Chondrocyte (in vitro differentiated cells): ENCODE data around the gene VARS1. TPM values are rescaled to one million over a fixed set of nuclear protein-coding genes. Genes with fewer than 3 reads are reported as not detected.
"Not testable (repeated sequence)": the region's sequence is repeated elsewhere in the genome, so short reads cannot be mapped to it uniquely, and the experiment has no call there.

Experiments
- DNase-seq: peaks from one replicate; pipeline ENCODE4 v3.0.0; 2021; ENCODE audit warnings: mixed read lengths, low spot score
- H3K27ac Mint-ChIP-seq: one replicate; pipeline ENCODE4 v1.8.0; 2021; ENCODE audit warnings: mild to moderate bottlenecking, moderate library complexity, mixed read lengths; ENCODE audit not compliant: unreplicated experiment
- H3K27me3 Mint-ChIP-seq: 2 replicates; pipeline ENCODE4 v1.8.0; 2021; ENCODE audit warnings: low read depth, mixed read lengths
- H3K36me3 Mint-ChIP-seq: 2 replicates; pipeline ENCODE4 v1.8.0; 2021; ENCODE audit warnings: low read depth, mixed read lengths
- H3K4me1 Mint-ChIP-seq: 2 replicates; pipeline ENCODE4 v1.8.0; 2021; ENCODE audit warnings: low read depth, mild to moderate bottlenecking, mixed read lengths
- H3K4me3 Mint-ChIP-seq: one replicate; pipeline ENCODE4 v1.8.0; 2021; ENCODE audit warnings: mild to moderate bottlenecking, moderate library complexity, mixed read lengths; ENCODE audit not compliant: unreplicated experiment
- H3K9me3 Mint-ChIP-seq: 2 replicates; pipeline ENCODE4 v1.8.0; 2021; ENCODE audit warnings: low read depth, mixed read lengths
- long read RNA-seq: library from polyadenylated mRNA; stranded (forward); transcript quantifications from one replicate; pipeline ENCODE4 v2.0.0, GENCODE V29; 2021
- total RNA-seq: library from RNA; stranded (reverse); gene quantifications from 3 replicates; pipeline ENCODE4 v1.2.1, GENCODE V29; 2021
- TF ChIP-seq, protein P1 (sequence below): fragments of 200-600 bp; sonication (generic); IDR thresholded peaks from 2 replicates; pipeline ENCODE4 v1.5.0; 2021; ENCODE audit warnings: antibody characterized with exemption, mild to moderate bottlenecking, moderate library complexity

Gene VARS1
- total RNA-seq: 71.1 to 101 TPM (median 71.9 TPM) in 3 replicates
- long read RNA-seq, full-length matches to known transcripts: 118 of 213 reads
- long read RNA-seq, partial matches to known transcripts: 66 of 213 reads
- long read RNA-seq, other reads (novel, unspliced or antisense): 29 of 213 reads

DNA sequence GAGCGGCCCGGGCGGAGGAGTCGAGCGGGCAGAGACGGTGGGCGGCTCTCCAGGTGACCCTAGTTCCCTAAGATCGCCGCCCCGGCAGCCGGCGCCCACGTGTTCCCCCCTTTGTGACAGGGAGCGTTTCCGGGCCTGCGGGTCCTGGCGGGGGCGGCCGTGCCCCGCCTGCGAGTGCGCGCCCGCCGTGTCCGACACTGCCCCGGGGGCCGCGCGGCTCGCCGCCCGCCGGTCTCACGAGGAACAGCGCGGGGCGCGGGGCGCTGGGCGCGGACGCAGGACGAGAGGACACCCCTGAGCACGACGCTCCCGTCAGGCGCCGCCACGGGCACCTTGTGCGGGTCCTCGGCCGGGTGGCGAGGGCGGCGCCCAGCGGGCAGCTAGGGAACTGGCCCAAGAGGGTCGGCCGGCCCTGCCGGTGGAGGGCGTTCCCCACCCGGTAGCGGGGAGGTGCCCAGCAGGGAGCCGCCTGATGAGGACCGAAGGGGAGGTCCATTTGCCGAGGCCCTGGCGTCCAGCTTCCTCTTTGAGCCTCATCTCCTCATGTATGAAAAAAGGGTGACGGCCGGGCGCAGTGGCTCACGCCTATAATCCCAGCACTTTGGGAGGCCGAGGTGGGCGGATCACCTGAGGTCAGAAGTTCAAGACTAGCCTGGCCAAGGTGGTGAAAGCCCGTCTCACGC lies at the start of gene VARS1:
VARS1 (minus strand) TSS at position 137 of the 683 bp plus-strand sequence. CDS start 535 bp downstream, outside the sequence.
- TF ChIP-seq, protein P1, sequence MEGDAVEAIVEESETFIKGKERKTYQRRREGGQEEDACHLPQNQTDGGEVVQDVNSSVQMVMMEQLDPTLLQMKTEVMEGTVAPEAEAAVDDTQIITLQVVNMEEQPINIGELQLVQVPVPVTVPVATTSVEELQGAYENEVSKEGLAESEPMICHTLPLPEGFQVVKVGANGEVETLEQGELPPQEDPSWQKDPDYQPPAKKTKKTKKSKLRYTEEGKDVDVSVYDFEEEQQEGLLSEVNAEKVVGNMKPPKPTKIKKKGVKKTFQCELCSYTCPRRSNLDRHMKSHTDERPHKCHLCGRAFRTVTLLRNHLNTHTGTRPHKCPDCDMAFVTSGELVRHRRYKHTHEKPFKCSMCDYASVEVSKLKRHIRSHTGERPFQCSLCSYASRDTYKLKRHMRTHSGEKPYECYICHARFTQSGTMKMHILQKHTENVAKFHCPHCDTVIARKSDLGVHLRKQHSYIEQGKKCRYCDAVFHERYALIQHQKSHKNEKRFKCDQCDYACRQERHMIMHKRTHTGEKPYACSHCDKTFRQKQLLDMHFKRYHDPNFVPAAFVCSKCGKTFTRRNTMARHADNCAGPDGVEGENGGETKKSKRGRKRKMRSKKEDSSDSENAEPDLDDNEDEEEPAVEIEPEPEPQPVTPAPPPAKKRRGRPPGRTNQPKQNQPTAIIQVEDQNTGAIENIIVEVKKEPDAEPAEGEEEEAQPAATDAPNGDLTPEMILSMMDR: peak; percentile 88
- H3K4me1 Mint-ChIP-seq: peaks cover 25% of the 10 kb centered on the region
- no peaks in the 10 kb centered on the region for H3K27me3 Mint-ChIP-seq
- H3K27ac Mint-ChIP-seq: peak within 1 kb of the TSS; percentile 100
- H3K9me3 Mint-ChIP-seq: no peaks in the 10 kb centered on the region
- peaks cover 7% of the 10 kb centered on the region for H3K36me3 Mint-ChIP-seq
- H3K4me3 Mint-ChIP-seq: peak within 1 kb of the TSS; percentile 99
- peak; percentile 96 for DNase-seq

DNA sequence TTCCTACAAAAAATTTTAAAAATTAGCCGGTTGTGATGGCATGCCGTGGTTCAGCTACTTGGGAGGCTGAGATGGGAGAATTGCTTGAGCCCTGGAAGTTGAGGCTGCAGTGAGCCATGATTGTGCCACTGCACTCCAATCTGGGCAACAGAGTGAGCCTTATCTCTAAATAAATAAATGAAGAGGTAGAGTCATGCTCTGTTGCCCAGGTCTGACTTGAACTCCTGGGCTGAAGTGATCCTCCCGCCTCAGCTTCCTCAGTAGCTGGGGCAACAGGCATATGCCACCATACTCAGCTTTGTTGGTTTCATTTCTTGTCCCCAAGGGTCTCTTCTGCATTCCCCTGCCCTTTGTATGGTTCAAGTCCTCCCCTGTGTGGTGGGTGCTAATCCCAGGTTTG lies 49.0 kb upstream of the VARS1 start:
- no peaks in the 10 kb centered on the region for H3K27me3 Mint-ChIP-seq

DNA sequence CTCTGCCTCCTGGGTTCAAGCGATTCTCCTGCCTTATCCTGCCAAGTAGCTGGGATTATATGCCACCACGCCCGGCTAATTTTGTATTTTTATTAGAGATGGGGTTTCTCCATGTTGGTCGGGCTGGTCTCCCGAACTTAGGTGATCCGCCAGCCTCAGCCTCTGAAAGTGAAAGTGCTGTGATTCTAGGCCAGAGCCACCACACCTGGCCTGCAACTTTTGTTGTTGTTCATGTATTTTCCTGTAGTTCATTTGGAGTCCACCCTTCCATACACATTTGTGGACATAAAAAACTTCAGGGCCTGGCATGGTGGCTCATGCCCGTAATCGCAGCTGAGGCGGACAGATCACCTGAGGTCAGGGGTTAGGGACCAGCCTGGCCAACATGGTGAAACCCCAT lies 46.5 kb upstream of the VARS1 start:
- H3K4me3 Mint-ChIP-seq: no peak overlapping the region
- H3K36me3 Mint-ChIP-seq: peaks cover 19% of the 10 kb centered on the region
- peaks cover 18% of the 10 kb centered on the region for H3K4me1 Mint-ChIP-seq
- no peaks in the 10 kb centered on the region for H3K9me3 Mint-ChIP-seq
- no peak for DNase-seq
- H3K27me3 Mint-ChIP-seq: no peaks in the 10 kb centered on the region
- H3K27ac Mint-ChIP-seq: peak overlapping the region; percentile 49
- TF ChIP-seq, protein P1: no peak

More for the DNA sequence above, 49.0 kb upstream of the VARS1 start:
- Mint-ChIP-seq H3K36me3 (peaks cover 5% of the 10 kb centered on the region), H3K4me1 (peaks cover under 1% of the 10 kb centered on the region), H3K27ac (no peak overlapping the region), H3K4me3 (no peak overlapping the region), H3K9me3 (no peaks in the 10 kb centered on the region)
- no peak for DNase-seq
- TF ChIP-seq, protein P1: no peak

DNA sequence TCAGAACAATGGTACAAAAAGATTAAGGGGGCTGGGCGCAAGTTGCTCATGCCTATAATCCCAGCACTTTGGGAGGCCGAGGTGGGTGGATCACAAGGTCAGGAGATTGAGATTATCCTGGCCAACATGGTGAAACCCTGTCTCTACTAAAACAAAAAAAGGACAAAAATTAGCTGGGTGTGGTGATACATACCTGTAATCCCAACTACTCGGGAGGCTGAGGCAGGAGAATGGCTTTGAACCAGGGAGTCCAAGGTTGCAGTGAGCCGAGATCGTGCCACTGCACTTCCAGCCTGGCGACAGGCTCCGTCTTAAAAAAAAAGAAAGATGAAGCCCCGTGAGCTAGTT lies 44.2 kb upstream of the VARS1 start:
- H3K36me3 Mint-ChIP-seq: peaks cover 34% of the 10 kb centered on the region
- not testable (repeated sequence) for H3K9me3 Mint-ChIP-seq, DNase-seq, H3K4me3 Mint-ChIP-seq, H3K27ac Mint-ChIP-seq, H3K27me3 Mint-ChIP-seq
- peaks cover 35% of the 10 kb centered on the region for H3K4me1 Mint-ChIP-seq

DNA sequence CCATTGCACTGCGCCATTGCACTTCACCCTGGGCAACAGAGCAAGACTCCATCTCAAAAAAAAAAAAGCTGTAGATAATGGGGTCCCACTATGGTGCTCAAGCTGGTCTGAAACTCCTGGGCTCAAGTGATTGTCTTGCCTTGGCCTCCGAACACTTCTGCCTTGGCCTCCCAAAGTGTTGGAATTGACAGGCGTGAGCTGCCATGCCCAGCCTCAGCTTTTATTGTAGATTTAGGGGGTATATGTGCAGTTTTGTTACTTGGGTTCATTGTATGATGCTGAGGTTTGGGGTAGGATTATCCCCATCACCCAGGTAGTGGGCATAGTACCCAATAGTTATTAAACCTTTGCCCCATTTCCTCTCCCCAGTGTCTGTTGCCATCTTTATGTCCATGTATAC lies 43.4 kb upstream of the VARS1 start:
- Mint-ChIP-seq H3K36me3 (peaks cover 34% of the 10 kb centered on the region), H3K27ac (no peak overlapping the region), H3K9me3 (no peaks in the 10 kb centered on the region), H3K4me1 (peaks cover 42% of the 10 kb centered on the region), H3K4me3 (peak overlapping the region; percentile 95), H3K27me3 (no peaks in the 10 kb centered on the region)
- DNase-seq: no peak
- TF ChIP-seq, protein P1: no peak

DNA sequence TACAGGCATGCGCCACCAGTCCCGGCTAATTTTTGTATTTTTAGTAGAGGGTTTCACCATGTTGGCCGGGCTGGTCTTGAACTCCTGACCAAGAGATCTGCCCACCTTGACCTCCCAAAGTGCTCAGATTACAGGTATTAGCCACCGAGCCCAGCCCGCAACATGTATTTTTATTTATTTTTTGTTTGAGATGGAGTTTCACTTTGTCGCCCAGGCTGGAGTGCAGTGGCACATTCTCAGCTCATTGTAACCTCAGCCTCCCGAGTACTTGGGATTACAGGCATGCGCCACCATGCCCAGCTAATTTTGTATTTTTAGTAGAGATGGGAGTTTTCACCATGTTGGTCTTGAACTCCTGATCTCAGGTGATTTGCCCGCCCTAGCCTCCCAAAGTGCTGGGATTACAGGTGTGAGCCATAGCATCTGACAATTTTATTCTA lies 42.6 kb upstream of the VARS1 start:
- H3K4me3 Mint-ChIP-seq: peak overlapping the region; percentile 95
- peaks cover 42% of the 10 kb centered on the region for H3K4me1 Mint-ChIP-seq
- peak overlapping the region; percentile 97 for H3K27ac Mint-ChIP-seq
- DNase-seq, H3K9me3 Mint-ChIP-seq, H3K27me3 Mint-ChIP-seq: not testable (repeated sequence)
- H3K36me3 Mint-ChIP-seq: peaks cover 34% of the 10 kb centered on the region
